IMR-90 (cell line): ENCODE results near the gene ZBTB8OS. TPM values are rescaled to one million over a fixed set of nuclear protein-coding genes. Genes with fewer than 3 reads are reported as not detected.

Source experiments
- ATAC-seq: fragments of 200-7000 bp; cut with Tn5 transposase; 2 replicates; pipeline ENCODE4 v1.9.1; 2020; ENCODE audit warnings: low read depth, mild to moderate bottlenecking, moderate library complexity
- BruUV-seq: library from RNA; stranded (reverse); fragments of 400-500 nt; replicated peaks from 2 replicates; lab custom pipeline; 2021; lab: Mats Ljungman, UMichigan
- CTCF ChIA-PET: fragments of 300-600 bp; formaldehyde crosslinking; extraction: SDS; loops from one replicate; lab custom pipeline; 2021; ENCODE audit warnings: antibody characterized with exemption; lab: Yijun Ruan, JAX
- POLR2A ChIA-PET: fragments of 300-600 bp; sonication (Branson Sonifier 250); formaldehyde crosslinking; loops from one replicate; lab custom pipeline; 2022; ENCODE audit warnings: antibody characterized with exemption; ENCODE audit not compliant: unreplicated experiment; lab: Charles Lee
- DNase-seq: peaks from one replicate; pipeline ENCODE4 v3.0.0; 2013
- H2AFZ ChIP-seq: replicated peaks from 2 replicates; pipeline ENCODE3; 2013; ENCODE audit warnings: low read length, mild to moderate bottlenecking; ENCODE audit not compliant: poor library complexity
- H2AK5ac ChIP-seq: 2 replicates; pipeline ENCODE4 v1.6.1; 2013; ENCODE audit warnings: low read depth, low read length, inconsistent platforms
- H2AK9ac ChIP-seq: replicated peaks from 2 replicates; pipeline ENCODE3; 2013; ENCODE audit warnings: mild to moderate bottlenecking, low read depth, low read length, moderate library complexity; ENCODE audit not compliant: poor library complexity
- H2BK120ac ChIP-seq: 2 replicates; pipeline ENCODE4 v1.6.1; 2013; ENCODE audit warnings: low read depth, low read length, inconsistent platforms
- H2BK15ac ChIP-seq: 3 replicates; pipeline ENCODE4 v1.6.1; 2013; ENCODE audit warnings: low read depth, low read length, inconsistent platforms
- H2BK20ac ChIP-seq: 2 replicates; pipeline ENCODE4 v1.6.1; 2013; ENCODE audit warnings: low read depth, mild to moderate bottlenecking, inconsistent platforms, low read length, moderate library complexity
- H2BK5ac ChIP-seq: 2 replicates; pipeline ENCODE4 v1.6.1; 2013; ENCODE audit warnings: mild to moderate bottlenecking, low read depth, low read length, inconsistent platforms; ENCODE audit not compliant: poor library complexity, severe bottlenecking
- H3K14ac ChIP-seq: replicated peaks from 2 replicates; pipeline ENCODE4 v1.6.1; 2013; ENCODE audit warnings: low read depth, low read length, inconsistent platforms
- H3K18ac ChIP-seq: 2 replicates; pipeline ENCODE4 v1.6.1; 2013; ENCODE audit warnings: low read depth, low read length, control low read depth
- H3K23ac ChIP-seq: 2 replicates; pipeline ENCODE4 v1.6.1; 2013; ENCODE audit warnings: low read depth, low read length, inconsistent platforms
- H3K27ac ChIP-seq: 2 replicates; pipeline ENCODE4 v1.5.1; 2013; ENCODE audit warnings: mild to moderate bottlenecking, control low read depth, low read length; ENCODE audit not compliant: insufficient read depth
- H3K27me3 ChIP-seq: 2 replicates; pipeline ENCODE4 v1.6.1; 2013; ENCODE audit warnings: low read length; ENCODE audit not compliant: control insufficient read depth, insufficient read depth
- H3K36me3 ChIP-seq: 2 replicates; pipeline ENCODE4 v1.6.1; 2013; ENCODE audit warnings: low read length, mixed read lengths; ENCODE audit not compliant: control insufficient read depth, insufficient read depth
- H3K4ac ChIP-seq: 2 replicates; pipeline ENCODE4 v1.6.1; 2013; ENCODE audit warnings: low read depth, low read length, inconsistent platforms
- H3K4me1 ChIP-seq: 2 replicates; pipeline ENCODE4 v1.6.1; 2013; ENCODE audit warnings: low read length, mixed read lengths; ENCODE audit not compliant: control insufficient read depth, insufficient read depth
- H3K4me2 ChIP-seq: 2 replicates; pipeline ENCODE4 v1.6.1; 2013; ENCODE audit warnings: low read depth, mild to moderate bottlenecking, control low read depth, low read length, moderate library complexity
- H3K4me3 ChIP-seq: 2 replicates; pipeline ENCODE4 v1.5.1; 2013; ENCODE audit warnings: low read depth, mild to moderate bottlenecking, control low read depth, low read length, moderate library complexity; ENCODE audit not compliant: insufficient read depth
- H3K56ac ChIP-seq: 2 replicates; pipeline ENCODE4 v1.6.1; 2013; ENCODE audit warnings: low read length, inconsistent platforms; ENCODE audit not compliant: insufficient read depth; ENCODE audit errors: extremely low read depth
- H3K79me1 ChIP-seq, 2 experiments: 2 replicates each; pipeline ENCODE4 v1.6.1; 2013; ENCODE audit warnings: low read length in 2 of 2, inconsistent platforms in 1 of 2, low read depth in 1 of 2
- H3K9ac ChIP-seq: 2 replicates; pipeline ENCODE4 v1.6.1; 2013; ENCODE audit warnings: low read depth, low read length, control low read depth
- H3K9me1 ChIP-seq: 2 replicates; pipeline ENCODE4 v1.6.1; 2013; ENCODE audit warnings: low read length, inconsistent platforms; ENCODE audit not compliant: insufficient read depth
- H3K9me3 ChIP-seq: 2 replicates; pipeline ENCODE4 v1.6.1; 2013; ENCODE audit warnings: low read length; ENCODE audit not compliant: control insufficient read depth, insufficient read depth
- H4K20me1 ChIP-seq: 2 replicates; pipeline ENCODE4 v1.6.1; 2013; ENCODE audit warnings: low read length, inconsistent platforms; ENCODE audit not compliant: insufficient read depth
- H4K5ac ChIP-seq: 2 replicates; pipeline ENCODE4 v1.6.1; 2013; ENCODE audit warnings: mild to moderate bottlenecking, low read depth, low read length, control low read depth
- H4K8ac ChIP-seq, 2 experiments: 2 replicates each; pipeline ENCODE4 v1.6.1; 2013; ENCODE audit warnings: low read depth in 2 of 2, low read length in 2 of 2, control low read depth in 1 of 2, inconsistent platforms in 1 of 2
- H4K91ac ChIP-seq: 2 replicates; pipeline ENCODE4 v1.6.1; 2013; ENCODE audit warnings: low read depth, low read length, inconsistent platforms; ENCODE audit not compliant: insufficient read depth
- BHLHE40 ChIP-seq: fragments of 150-350 bp; IDR thresholded peaks from 2 replicates; pipeline ENCODE4 v1.6.1; 2016; ENCODE audit warnings: mild to moderate bottlenecking, low read depth, low read length
- CEBPB ChIP-seq: IDR thresholded peaks from 2 replicates; pipeline ENCODE4 v1.6.1; 2012; ENCODE audit warnings: low read depth, low read length, improper control_type of control experiment
- CHD1 ChIP-seq: IDR thresholded peaks from 2 replicates; pipeline ENCODE4 v1.6.1; 2012; ENCODE audit warnings: low read depth, low read length, improper control_type of control experiment
- CTCF ChIP-seq: conservative IDR thresholded peaks from 2 replicates; pipeline ENCODE4 v1.5.1; 2012; ENCODE audit warnings: mild to moderate bottlenecking, low read depth, low read length, improper control_type of control experiment
- ELK1 ChIP-seq: fragments of 150-350 bp; IDR thresholded peaks from 2 replicates; pipeline ENCODE4 v1.6.1; 2016; ENCODE audit warnings: low read depth, mild to moderate bottlenecking, low read length, moderate library complexity, borderline replicate concordance
- FOS ChIP-seq: fragments of 150-350 bp; IDR thresholded peaks from 2 replicates; pipeline ENCODE4 v1.6.1; 2016; ENCODE audit warnings: low read depth, low read length
- MAFK ChIP-seq: IDR thresholded peaks from 2 replicates; pipeline ENCODE4 v1.6.1; 2012; ENCODE audit warnings: low read depth, low read length, improper control_type of control experiment
- MAZ ChIP-seq: IDR thresholded peaks from 2 replicates; pipeline ENCODE4 v1.6.1; 2012; ENCODE audit warnings: low read depth, mild to moderate bottlenecking, low read length, improper control_type of control experiment, moderate library complexity, borderline replicate concordance
- MXI1 ChIP-seq: IDR thresholded peaks from 2 replicates; pipeline ENCODE4 v1.6.1; 2012; ENCODE audit warnings: low read depth, mild to moderate bottlenecking, low read length, moderate library complexity, borderline replicate concordance
- POLR2A ChIP-seq: IDR thresholded peaks from 2 replicates; pipeline ENCODE4 v1.6.1; 2012; ENCODE audit warnings: mild to moderate bottlenecking, low read depth, low read length
- RCOR1 ChIP-seq: IDR thresholded peaks from 2 replicates; pipeline ENCODE4 v1.6.1; 2012; ENCODE audit warnings: mild to moderate bottlenecking, low read length, improper control_type of control experiment; ENCODE audit not compliant: insufficient replicate concordance
- RFX5 ChIP-seq: IDR thresholded peaks from 2 replicates; pipeline ENCODE4 v1.8.0; 2012; ENCODE audit warnings: low read depth, mild to moderate bottlenecking, low read length, moderate library complexity
- SMC3 ChIP-seq: fragments of 150-350 bp; IDR thresholded peaks from 2 replicates; pipeline ENCODE4 v1.6.1; 2016; ENCODE audit warnings: low read depth, mild to moderate bottlenecking, antibody characterized with exemption, low read length, moderate library complexity
- USF2 ChIP-seq: fragments of 150-350 bp; IDR thresholded peaks from 2 replicates; pipeline ENCODE4 v1.6.1; 2017; ENCODE audit warnings: mild to moderate bottlenecking, antibody characterized with exemption, low read length, low read depth
- WGBS, 2 experiments: methylation state at CpG; one replicate each; pipeline versions ENCODE4 v1.1.5 to v1.1.7; 2013; ENCODE audit warnings: missing lambda C conversion rate in 2 of 2; ENCODE audit not compliant: insufficient read length in 1 of 2; ENCODE audit errors: extremely low coverage in 2 of 2; 5-methylcytosine and 5-hydroxymethylcytosine counted together
- dilution Hi-C: fragments of 300-500 bp; cut with HindIII; formaldehyde crosslinking; loops from one replicate; pipeline ENCODE4 v1.14.3; 2018; ENCODE audit warnings: low sequenced_read_pairs; ENCODE audit not compliant: unreplicated experiment
- in situ Hi-C: fragments of 300-500 bp; cut with MboI; formaldehyde crosslinking; loops from 3 replicates; pipeline ENCODE4 v1.14.3; 2019; ENCODE audit warnings: low sequenced_read_pairs, inconsistent platforms, mixed read lengths
- intact Hi-C: fragments of 100-400 bp; cut with micrococcal nuclease; formaldehyde crosslinking; loops from 2 replicates; pipeline ENCODE4 v1.10.0; 2022
- polyA plus RNA-seq, 3 experiments: library from polyadenylated mRNA; depleted of rRNA; stranded (reverse); fragments of >200 nt; gene quantifications; 2 replicates each; pipeline ENCODE4 v1.2.3, GENCODE V29; 2012; ENCODE audit warnings: low replicate concordance in 1 of 3
- total RNA-seq: library from RNA; depleted of rRNA; stranded (reverse); fragments of >200 nt; gene quantifications from 2 replicates; pipeline ENCODE4 v1.2.3, GENCODE V29; 2012

The ZBTB8OS gene
- total and polyA plus RNA-seq, 2 of the 4 experiments (the other 2 are of a cell fraction): 31.0 to 43.5 TPM

- Histone ChIP-seq H4K20me1 (peaks cover 3% of the 10 kb centered on the region; the same call in 1 of the 2 replicates), H3K4me2 (peak overlapping the region; percentile 98), H2BK20ac (no peak overlapping the region), H3K4me3 (peak overlapping the region; percentile 97), H2AK9ac (peak overlapping the region; percentile 96), H3K56ac (peak overlapping the region; percentile 75), H3K23ac (peak overlapping the region; percentile 84), H3K4me1 (peaks cover 3% of the 10 kb centered on the region; the same call in 1 of the 2 replicates), H2BK15ac (no peak overlapping the region; the same call in 2 of the 3 replicates), H2BK120ac (peak overlapping the region; percentile 46; the same call in 1 of the 2 replicates), H4K91ac (peak overlapping the region; percentile 66), H2AK5ac (peak overlapping the region; percentile 91), H2BK5ac (peak overlapping the region; percentile 87), H3K27ac (peak overlapping the region; percentile 96), H3K9me3 (no peaks in the 10 kb centered on the region), H2AFZ (peak overlapping the region; percentile 90), H3K4ac (peak overlapping the region; percentile 96), H3K79me1 (peaks cover 16 to 46% of the 10 kb centered on the region in 2 experiments), H3K18ac (peak overlapping the region; percentile 36), H3K36me3 (peaks cover 17% of the 10 kb centered on the region), H4K8ac (peak overlapping the region; percentile 68 to 75), H4K5ac (peak overlapping the region; percentile 58), H3K27me3 (no peaks in the 10 kb centered on the region), H3K14ac (peak overlapping the region; percentile 94), H3K9ac (peak overlapping the region; percentile 91), H3K9me1 (no peaks in the 10 kb centered on the region; the same call in 1 of the 2 replicates)
- DNase-seq (no peak), ATAC-seq (peak; percentile 6)
- CTCF ChIA-PET: interaction anchor here (0.6 kb wide), 1 partner anchor 14 kb away, joined by 4 read pairs; no protein-coding TSS in a partner anchor
- BruUV-seq: no TSS peak
- in situ Hi-C loops (no loop called here), dilution Hi-C loops (no loop called here), intact Hi-C loops (loop anchor here (2.0 kb wide), 2 partner anchors 51 to 203 kb away; partner anchors contain the start of gene SYNC)
- POLR2A ChIA-PET: no interaction called here
- WGBS, 2 experiments: 0% methylated on average over 3 of the region's 43 CpGs; no CpG with 5 or more reads in 1 of the 2 experiments
- TF ChIP-seq CHD1: no peak
- TF ChIP-seq CTCF: no peak
- TF ChIP-seq RCOR1: no peak
- TF ChIP-seq ELK1: no peak
- TF ChIP-seq FOS: no peak
- TF ChIP-seq SMC3: no peak
- no peak for TF ChIP-seq BHLHE40
- TF ChIP-seq MAZ: no peak
- no peak for TF ChIP-seq MAFK
- TF ChIP-seq RFX5: no peak
- no peak for TF ChIP-seq MXI1
- no peak; the same call in none of the 2 replicates for TF ChIP-seq POLR2A
- no peak for TF ChIP-seq CEBPB
- TF ChIP-seq USF2: no peak; the same call in 1 of the 2 replicates
Measured at GRCh38 chr1:32651461-32652073, 1.2 kb upstream of the ZBTB8OS start.
